HG02973 (cell line): ENCODE data around the gene PAGE4.

Source experiments
- ATAC-seq: cut with Tn5 transposase; IDR thresholded peaks from one replicate; pipeline ENCODE4 v1.9.1; 2021; ENCODE audit warnings: moderate library complexity; ENCODE audit not compliant: unreplicated experiment

PAGE4 gene, protein sequence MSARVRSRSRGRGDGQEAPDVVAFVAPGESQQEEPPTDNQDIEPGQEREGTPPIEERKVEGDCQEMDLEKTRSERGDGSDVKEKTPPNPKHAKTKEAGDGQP

GRCh38 chrX:49829016-49829415 lies at the start of gene PAGE4:
PAGE4 (plus strand) TSS chrX:49829303; CDS start chrX:49830429, 1,126 bp downstream.
- no peak for ATAC-seq

- ATAC-seq = no peak
Observed at GRCh38 chrX:49784747-49785280, 44.3 kb upstream of the PAGE4 start.

- ATAC-seq = no peak
Observed at GRCh38 chrX:49792376-49792775, 36.7 kb upstream of the PAGE4 start.

DNA sequence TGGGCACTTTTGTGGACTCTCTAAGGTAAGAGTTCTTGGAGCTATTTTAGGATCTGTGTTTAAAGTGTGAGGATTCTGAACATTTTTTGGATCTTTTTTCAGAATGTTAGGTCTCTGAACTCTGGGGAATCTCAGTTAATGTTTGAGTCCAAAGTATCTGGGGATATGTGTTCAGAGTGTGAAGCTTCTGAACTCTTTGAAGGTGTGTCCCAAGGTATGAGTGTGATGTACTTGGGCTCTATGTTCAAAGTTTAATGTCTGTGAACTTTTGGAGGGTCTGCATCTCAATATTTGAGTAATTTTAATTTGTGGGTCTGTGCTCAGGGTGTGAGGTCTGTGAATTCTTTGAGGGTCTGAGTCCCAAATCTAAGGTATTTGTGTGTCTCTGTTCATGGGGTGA lies 35.4 kb upstream of the PAGE4 start:
- no peak for ATAC-seq

DNA sequence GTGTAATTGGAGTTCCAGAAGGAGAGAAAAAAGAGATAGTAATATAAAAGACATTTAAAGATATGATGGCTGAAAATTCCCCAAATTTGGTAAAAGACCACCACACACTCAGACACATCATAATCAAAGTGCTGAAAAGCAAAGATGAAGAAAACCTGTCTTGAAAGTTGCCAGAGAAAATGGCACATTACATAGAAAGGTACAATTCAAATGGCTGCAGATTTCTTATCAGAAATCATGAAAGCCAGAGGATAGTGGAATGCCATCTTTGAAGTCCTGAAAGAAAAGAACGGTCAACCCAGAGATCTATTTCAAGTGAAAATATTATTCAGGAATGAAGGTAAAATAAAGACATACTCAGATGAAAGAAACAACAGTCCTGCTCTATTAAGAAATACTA lies 29.3 kb upstream of the PAGE4 start:
- no peak for ATAC-seq

DNA sequence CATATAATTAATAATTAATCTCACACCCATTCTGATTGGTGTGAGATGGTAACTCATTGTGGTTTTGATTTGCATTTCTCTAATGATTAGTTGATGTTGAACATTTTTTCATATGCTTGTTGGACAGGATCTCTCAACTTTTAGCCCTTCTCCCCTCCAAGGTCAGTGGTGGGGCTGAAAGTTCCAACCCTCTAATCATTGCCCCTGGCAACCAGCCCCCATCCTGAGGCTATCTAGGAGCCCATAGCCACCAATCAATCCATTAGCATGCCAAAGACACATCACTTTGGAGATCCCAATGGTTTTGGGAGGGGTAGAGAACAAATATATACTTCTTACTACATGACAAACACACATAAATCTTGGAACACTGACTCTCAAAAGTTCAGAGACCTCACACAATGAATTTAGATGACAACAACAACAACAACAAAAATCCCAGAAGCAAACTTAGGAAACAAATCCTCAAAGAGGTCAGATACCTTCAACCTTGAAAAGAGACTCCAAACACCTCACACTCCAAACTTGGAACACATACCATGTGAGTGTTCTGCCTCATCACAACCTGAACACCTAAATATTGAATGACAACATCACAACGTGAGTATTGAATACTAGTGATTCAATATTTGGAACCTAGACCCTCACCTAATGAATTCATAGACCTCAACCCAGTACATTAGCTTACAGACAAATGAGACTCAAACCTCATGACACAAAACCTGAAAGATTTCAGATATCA lies 19.0 kb upstream of the PAGE4 start:
- no peak for ATAC-seq

GRCh38 chrX:49812177-49812576 lies 16.9 kb upstream of the PAGE4 start:
- no peak for ATAC-seq

DNA sequence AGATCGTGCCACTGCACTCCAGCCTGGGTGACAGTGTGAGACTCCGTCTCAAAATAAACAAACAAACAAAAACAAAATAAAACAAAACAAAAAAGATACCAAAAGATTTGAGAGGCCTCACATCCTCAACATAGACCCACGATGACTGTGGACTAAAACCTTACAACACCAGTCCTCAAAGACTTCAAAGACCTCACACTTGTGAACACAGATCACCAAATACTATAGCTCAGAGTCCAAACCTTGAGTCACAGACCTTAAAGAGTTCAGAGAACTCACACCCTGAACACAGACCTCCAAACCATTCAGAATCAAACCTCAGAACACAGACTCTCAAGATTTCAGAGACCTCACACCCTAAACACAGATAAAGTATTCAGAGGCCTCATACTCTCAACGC lies 12.7 kb upstream of the PAGE4 start:
- ATAC-seq = no peak

GRCh38 chrX:49838374-49838773 lies 9.3 kb downstream of the PAGE4 start:
- no peak for ATAC-seq

GRCh38 chrX:49840679-49841078 lies 11.6 kb downstream of the PAGE4 start:
- ATAC-seq = no peak

GRCh38 chrX:49842621-49843020 lies 13.5 kb downstream of the PAGE4 start:
- no peak for ATAC-seq

DNA sequence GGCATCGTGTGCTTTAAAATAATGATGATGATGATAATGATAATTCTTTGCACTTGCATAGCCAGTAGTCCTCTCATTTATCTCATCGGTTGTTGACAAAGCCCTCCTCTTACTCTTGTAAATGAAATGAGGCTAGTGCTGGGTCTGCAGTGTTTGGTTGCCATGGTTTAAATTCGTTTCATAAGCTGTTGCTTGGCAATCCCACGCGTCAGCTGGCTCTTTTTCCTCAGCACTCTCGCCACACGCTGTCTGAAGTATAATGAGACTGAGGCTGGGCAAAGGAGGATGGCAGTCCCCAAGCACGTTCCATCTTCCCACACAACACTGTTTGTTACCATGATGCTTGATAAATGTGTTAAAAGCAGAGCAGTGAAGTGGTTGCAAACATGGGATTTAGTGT lies 15.5 kb downstream of the PAGE4 start:
- ATAC-seq = no peak

- ATAC-seq = no peak
Observed at GRCh38 chrX:49845701-49846403, 16.7 kb downstream of the PAGE4 start.

DNA sequence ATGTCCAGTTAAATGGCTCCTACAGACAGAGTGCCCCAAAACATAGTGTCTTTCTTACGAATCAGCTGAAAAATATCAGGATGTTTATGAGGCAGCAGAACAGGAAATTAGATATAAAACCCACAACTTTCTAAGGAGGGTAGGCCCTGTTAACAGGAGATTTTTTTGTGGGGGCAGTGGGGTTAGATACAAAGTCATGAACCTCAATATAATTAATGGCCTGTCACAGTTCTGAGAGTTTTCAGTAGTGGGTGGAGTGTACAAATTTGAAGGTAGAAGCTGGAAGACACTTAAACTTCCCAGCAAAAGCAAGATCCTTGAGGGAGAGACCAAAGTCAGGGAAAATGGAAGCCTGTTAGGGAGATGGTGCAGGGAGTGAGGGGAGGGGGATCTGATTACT lies 17.4 kb downstream of the PAGE4 start:
- ATAC-seq = no peak

GRCh38 chrX:49848275-49848674 lies 19.2 kb downstream of the PAGE4 start:
- ATAC-seq = no peak

GRCh38 chrX:49850028-49850427 lies 20.9 kb downstream of the PAGE4 start:
- ATAC-seq = no peak

GRCh38 chrX:49853661-49854060 lies 24.6 kb downstream of the PAGE4 start:
- ATAC-seq = no peak

GRCh38 chrX:49856819-49857218 lies 27.7 kb downstream of the PAGE4 start:
- no peak for ATAC-seq

DNA sequence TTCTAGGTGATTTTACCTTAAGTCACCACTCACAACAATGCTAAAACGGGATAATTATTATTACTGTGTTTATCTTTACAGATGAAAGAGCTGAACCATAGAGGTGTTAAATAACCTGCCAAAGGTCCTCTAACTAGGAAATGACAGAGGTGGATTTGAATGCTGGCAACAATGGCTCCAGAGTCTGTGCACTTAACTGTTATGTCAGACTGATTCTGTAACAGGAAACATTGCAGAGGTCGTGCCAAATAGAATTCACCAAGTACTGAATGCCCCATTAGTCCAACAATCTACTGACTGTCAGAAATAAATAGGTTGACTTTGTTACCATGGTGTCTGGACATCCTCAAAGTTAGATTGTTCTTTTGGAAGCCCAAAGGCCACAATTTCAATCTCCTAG lies 29.2 kb downstream of the PAGE4 start:
- no peak for ATAC-seq

GRCh38 chrX:49859491-49859890 lies 30.4 kb downstream of the PAGE4 start:
- ATAC-seq = no peak

DNA sequence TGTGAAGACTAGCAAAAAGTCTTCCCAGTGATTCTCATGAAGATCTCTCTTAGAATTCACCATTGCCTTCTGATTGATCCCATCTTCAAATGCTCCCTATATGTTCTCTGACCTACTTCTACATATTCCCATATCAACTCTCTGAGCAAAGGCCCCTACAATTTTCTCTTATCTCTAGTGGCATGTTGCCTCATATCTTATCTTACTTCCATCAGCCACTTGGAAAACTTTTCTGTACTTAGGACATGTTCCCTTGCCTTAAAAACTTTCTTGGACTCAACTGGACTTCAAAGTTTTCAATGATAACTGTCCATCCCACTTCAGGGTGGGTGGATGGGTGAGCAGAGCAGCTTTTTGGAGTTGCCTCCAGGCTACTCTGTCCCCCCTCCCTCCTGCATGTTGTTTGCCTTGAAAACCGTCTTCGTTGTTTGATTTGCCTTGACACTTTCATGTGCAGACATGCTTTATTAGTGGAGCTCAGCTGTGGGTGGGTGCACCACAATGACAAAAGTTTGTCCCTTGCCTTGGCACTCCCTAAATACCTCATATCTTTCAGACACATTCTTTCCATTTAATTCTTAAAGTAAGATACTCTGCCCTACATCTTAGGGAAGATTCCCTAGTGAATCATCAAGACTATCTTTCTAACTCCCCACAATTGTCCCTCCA lies 31.9 kb downstream of the PAGE4 start:
- no peak for ATAC-seq

DNA sequence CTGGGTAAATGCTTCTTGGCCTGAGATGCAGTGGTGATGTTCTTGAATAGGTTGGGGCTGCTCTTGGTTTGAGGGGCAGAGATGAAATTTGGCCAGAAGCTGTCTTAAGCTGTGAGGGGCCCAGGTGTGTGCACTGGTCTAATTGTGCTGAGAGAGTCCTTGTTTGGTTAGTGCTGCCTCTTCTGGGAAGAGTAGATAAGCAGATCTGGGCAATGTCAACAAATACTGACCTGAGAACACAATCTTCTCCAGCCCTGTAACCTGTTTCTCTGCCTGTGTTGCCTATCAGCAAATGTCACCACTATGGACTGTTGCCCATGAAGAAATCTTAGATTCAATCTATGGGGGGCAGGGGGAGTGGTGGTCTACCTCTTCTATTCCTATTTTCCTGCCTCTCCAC lies 33.0 kb downstream of the PAGE4 start:
- ATAC-seq = no peak
